AG04450 (cell line): Measurements from ENCODE around the gene FOXJ1. TPM values are rescaled to one million over a fixed set of nuclear protein-coding genes. Genes with fewer than 3 reads are reported as not detected.

Source experiments
- CTCF ChIA-PET: fragments of 300-600, 350-600 bp; formaldehyde crosslinking; extraction: SDS; loops from one replicate; lab custom pipeline; 2022; ENCODE audit warnings: antibody characterized with exemption, inconsistent platforms; lab: Charles Lee
- POLR2A ChIA-PET: fragments of 350-600 bp; formaldehyde crosslinking; extraction: SDS; loops from one replicate; lab custom pipeline; 2021; ENCODE audit warnings: antibody characterized with exemption, inconsistent platforms; lab: Yijun Ruan, JAX
- DNase-seq: peaks from one replicate; pipeline ENCODE4 v3.0.0-alpha.2; 2011; ENCODE audit warnings: low read depth, low spot score
- H3K27ac ChIP-seq: one replicate; pipeline ENCODE4 v1.5.1; 2012; ENCODE audit warnings: low read depth, low read length, control low read depth
- H3K27me3 ChIP-seq: one replicate; pipeline ENCODE4 v1.6.0; 2012; ENCODE audit warnings: low read length; ENCODE audit not compliant: control insufficient read depth, insufficient read depth
- H3K4me3 ChIP-seq: 2 replicates; pipeline ENCODE4 v1.5.1; 2011; ENCODE audit warnings: mild to moderate bottlenecking, low read depth, low read length, control low read depth
- H3K9me3 ChIP-seq: 2 replicates; pipeline ENCODE4 v1.5.1; 2012; ENCODE audit warnings: low read length; ENCODE audit not compliant: control insufficient read depth, insufficient read depth
- polyA plus RNA-seq: library from polyadenylated mRNA; depleted of rRNA; stranded (reverse); fragments of >200 nt; gene quantifications from 2 replicates; pipeline ENCODE4 v1.2.3, GENCODE V29; 2011
- TF ChIP-seq, protein P1 (sequence below): IDR thresholded peaks from 2 replicates; pipeline ENCODE4 v1.5.1; 2011; ENCODE audit warnings: low read depth, low read length, control low read depth, inconsistent platforms

The FOXJ1 gene
- polyA plus RNA-seq, 1 experiment: not detected

DNA sequence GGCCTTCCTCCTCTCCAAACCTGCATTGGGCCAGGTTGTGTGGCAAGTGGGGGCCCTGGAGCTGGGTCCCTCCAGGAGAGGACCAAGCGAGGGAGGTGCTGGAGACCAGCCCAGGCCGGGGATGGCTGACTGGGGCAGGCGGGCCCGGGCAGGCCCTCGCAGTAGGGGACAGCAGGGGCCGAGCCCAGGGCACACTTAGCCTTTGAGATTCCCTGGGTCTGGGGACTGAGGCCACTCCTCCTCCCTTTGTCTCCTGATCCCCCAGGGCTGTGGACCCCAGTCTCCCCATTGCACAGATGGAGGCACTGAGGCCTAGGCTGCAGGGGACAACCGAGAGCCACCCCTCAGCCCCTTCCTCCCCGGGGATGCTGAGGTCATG is 5.2 kb downstream of the FOXJ1 start:
- Histone ChIP-seq H3K9me3 (peaks cover 3% of the 10 kb centered on the region; the same call in 1 of the 2 replicates), H3K27me3 (peaks cover 98% of the 10 kb centered on the region), H3K4me3 (no peak overlapping the region), H3K27ac (no peak overlapping the region)
- ChIA-PET POLR2A (no interaction called here), CTCF (no interaction called here)
- TF ChIP-seq, protein P1, sequence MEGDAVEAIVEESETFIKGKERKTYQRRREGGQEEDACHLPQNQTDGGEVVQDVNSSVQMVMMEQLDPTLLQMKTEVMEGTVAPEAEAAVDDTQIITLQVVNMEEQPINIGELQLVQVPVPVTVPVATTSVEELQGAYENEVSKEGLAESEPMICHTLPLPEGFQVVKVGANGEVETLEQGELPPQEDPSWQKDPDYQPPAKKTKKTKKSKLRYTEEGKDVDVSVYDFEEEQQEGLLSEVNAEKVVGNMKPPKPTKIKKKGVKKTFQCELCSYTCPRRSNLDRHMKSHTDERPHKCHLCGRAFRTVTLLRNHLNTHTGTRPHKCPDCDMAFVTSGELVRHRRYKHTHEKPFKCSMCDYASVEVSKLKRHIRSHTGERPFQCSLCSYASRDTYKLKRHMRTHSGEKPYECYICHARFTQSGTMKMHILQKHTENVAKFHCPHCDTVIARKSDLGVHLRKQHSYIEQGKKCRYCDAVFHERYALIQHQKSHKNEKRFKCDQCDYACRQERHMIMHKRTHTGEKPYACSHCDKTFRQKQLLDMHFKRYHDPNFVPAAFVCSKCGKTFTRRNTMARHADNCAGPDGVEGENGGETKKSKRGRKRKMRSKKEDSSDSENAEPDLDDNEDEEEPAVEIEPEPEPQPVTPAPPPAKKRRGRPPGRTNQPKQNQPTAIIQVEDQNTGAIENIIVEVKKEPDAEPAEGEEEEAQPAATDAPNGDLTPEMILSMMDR: no peak
- no peak for DNase-seq

DNA sequence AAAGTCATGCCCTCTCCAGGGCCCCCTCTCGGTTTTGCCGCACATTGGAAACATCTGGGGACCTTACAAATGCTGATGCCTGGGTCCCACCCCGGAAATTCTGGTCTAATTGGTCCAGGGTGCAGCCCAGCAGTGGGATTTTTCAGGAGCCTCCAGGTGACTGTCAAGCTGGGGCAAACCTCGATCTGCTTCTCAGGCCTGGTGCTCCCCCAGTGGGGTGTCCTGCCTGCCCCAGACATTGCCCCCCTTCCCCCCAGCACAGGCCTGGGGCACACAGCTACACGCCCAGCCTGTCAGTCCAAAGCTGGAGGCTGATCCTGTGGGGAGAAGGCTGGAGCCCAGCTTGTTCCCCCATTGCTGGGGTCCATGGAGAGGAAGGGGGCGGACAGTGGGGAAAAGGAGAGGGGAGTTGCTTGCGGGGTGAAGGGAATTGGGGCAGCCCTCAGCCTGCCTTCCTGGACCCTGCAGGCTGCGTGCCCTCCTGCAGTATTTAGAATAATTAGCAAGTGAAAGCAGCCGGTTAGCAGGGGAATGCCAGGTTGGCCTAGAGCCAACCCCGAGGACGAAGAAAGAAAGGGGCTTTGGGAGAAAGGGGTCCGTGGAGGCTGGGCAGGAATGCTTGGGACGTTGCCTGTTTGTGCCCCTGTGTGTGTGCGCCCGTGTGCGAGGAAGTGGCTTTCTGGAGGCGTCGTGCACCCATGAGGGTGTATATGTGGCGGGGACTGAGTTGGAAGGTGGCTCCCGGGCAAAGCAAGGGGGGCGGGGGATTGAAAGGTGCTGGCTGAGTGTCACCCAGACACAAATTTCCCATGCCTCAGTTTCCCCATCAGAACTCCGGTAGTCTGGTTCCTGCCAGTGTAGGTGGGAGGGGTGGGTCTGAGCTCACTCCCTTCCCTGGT is 5.9 kb downstream of the FOXJ1 start:
- Histone ChIP-seq H3K27me3 (peaks cover 96% of the 10 kb centered on the region), H3K4me3 (no peak overlapping the region), H3K27ac (no peak overlapping the region), H3K9me3 (peaks cover 3% of the 10 kb centered on the region; the same call in 1 of the 2 replicates)
- ChIA-PET POLR2A (no interaction called here), CTCF (interaction anchor here (1.0 kb wide), 1 partner anchor 144 kb away, joined by 3 read pairs; no protein-coding TSS in a partner anchor)
- DNase-seq: no peak
- TF ChIP-seq, protein P1: no peak

DNA sequence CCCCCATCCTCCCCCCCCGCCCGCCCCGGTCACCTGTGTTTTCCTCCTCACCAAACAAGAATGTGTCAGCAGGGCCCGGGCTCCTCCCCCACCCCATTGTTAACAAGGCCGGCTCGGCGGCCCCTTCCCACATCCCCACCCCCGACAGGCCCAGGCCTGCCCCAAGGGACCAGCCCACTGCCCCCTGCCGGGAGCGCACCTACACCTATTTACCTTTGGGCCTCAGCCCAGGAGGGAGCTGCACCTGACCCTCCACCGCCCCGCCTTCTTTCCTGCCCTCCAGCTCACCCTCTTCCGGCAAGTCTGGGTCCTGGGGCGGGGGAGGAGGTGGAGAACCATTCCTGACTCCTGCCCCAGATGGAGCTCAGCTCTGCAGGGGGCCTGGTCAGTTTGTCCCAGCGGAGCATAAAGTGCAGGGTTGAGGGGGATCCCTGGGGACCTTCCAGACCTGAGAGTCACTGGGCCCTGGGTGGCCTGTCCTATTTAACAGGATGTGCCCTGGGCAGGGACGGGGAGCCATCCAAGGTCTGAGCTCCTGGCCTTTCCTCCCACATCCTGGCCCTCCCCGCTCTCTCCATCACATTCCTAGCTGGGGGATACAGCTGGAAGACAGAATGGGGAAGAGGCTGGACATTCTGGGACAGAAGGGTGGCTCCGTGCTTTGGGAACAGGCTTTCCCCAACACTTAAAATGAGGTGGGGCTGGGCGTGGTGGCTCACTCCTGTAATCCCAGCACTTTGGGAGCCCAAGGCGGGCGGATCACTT is 8.3 kb downstream of the FOXJ1 start:
- TF ChIP-seq, protein P1: no peak
- POLR2A ChIA-PET: no interaction called here
- Histone ChIP-seq H3K27ac (no peak overlapping the region), H3K27me3 (peaks cover 82% of the 10 kb centered on the region), H3K9me3 (no peaks in the 10 kb centered on the region; the same call in 1 of the 2 replicates), H3K4me3 (no peak overlapping the region)
- CTCF ChIA-PET: interaction anchor here (0.7 to 1.2 kb wide), 4 partner anchors 9 to 147 kb away, joined by 3 read pairs; no protein-coding TSS in a partner anchor
- DNase-seq: no peak

DNA sequence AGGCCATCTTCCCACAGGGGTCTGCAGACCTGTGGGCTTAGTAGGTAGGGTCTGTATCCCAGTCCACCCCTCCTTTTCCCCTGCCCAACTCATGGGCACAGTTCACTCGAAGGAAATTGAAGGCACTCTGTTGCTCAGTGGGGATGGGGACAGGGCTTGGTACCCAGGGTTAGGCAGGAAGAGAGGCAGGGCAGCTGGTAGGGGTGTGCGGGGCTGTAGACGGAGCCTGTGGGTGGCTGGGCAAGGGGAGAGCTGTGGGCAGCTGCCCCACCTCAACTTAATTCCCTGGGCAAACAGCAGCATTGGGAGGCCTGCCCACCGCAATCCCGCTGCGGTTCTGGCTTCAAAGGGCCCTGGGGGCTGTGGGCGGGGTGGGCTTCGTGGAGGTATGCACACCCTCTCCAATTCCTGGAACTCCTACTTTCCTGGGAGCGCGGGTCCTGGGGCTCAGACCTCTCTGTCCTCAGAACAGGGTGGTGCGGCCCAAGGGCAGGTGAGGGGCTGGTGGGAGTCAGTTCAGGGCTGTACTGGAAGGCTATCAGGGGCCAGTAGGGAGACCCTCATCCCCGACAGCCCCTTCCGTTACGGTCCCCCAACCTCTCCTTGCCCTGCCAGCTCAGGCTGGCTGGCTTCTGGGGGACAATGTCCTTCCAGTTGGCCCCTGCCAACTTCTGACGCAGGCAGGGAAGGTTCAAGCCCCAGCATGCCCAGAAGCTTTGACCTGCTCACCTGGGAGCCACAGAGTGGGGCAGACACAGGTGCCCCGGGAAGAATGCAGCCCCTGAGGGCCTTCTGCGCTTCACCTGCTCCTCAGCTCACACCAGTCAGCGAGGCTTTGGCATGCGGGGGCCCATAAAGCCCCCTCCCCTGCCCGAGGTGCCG is 9.1 kb downstream of the FOXJ1 start:
- ChIA-PET CTCF (interaction anchor here (1.0 kb wide), 1 partner anchor 147 kb away, joined by 3 read pairs; no protein-coding TSS in a partner anchor), POLR2A (no interaction called here)
- no peak overlapping the region for H3K4me3 ChIP-seq
- H3K27me3 ChIP-seq: peaks cover 77% of the 10 kb centered on the region
- H3K27ac ChIP-seq: no peak overlapping the region
- H3K9me3 ChIP-seq: no peaks in the 10 kb centered on the region; the same call in 1 of the 2 replicates
- no peak for DNase-seq
- TF ChIP-seq, protein P1: no peak
